Cardiac muscle cell (in vitro differentiated cells and primary cell): ENCODE measurements around the gene RALGPS1. TPM values are rescaled to one million over a fixed set of nuclear protein-coding genes. Genes with fewer than 3 reads are reported as not detected.

ENCODE experiments used
- DNase-seq, 2 donors: peaks; one replicate each; pipeline versions ENCODE4 v3.0.0 to v3.0.0-alpha.2; 2010 to 2017; ENCODE audit warnings: low read depth in 1 of 2, low spot score in 1 of 2
- H3K27ac ChIP-seq: fragments of 200-600 bp; sonication (generic); 2 replicates; pipeline ENCODE4 v1.5.1; 2016
- H3K27me3 ChIP-seq: fragments of 200-600 bp; sonication (generic); 2 replicates; pipeline ENCODE4 v1.6.0; 2016; ENCODE audit warnings: control low read depth
- H3K36me3 ChIP-seq: fragments of 200-600 bp; sonication (generic); 2 replicates; pipeline ENCODE4 v1.5.1; 2016; ENCODE audit warnings: control low read depth
- H3K4me1 ChIP-seq: fragments of 200-600 bp; sonication (generic); 2 replicates; pipeline ENCODE4 v1.8.1; 2017; ENCODE audit warnings: low read depth, mild to moderate bottlenecking, mixed run types
- H3K4me3 ChIP-seq: fragments of 200-600 bp; sonication (generic); 2 replicates; pipeline ENCODE4 v1.5.1; 2016; ENCODE audit warnings: mild to moderate bottlenecking
- H3K9me3 ChIP-seq: fragments of 200-600 bp; sonication (generic); 2 replicates; pipeline ENCODE4 v1.5.1; 2017; ENCODE audit warnings: low read depth, mild to moderate bottlenecking, control low read depth
- CTCF ChIP-seq: IDR thresholded peaks from 2 replicates; pipeline ENCODE4 v1.5.1; 2012; ENCODE audit warnings: low read depth, mild to moderate bottlenecking, low read length
- polyA plus RNA-seq: library from polyadenylated mRNA; unstranded; fragments of >200 nt; fragmentation: Nextera tagmentation; extraction: Ambion mirVana; gene quantifications from 2 replicates; pipeline ENCODE4 v1.2.1, GENCODE V29; 2016
- total RNA-seq: library from RNA; depleted of rRNA; stranded (reverse); fragments of >200 nt; gene quantifications from 2 replicates; pipeline ENCODE4 v1.2.3, GENCODE V29; 2016

The RALGPS1 gene
- total and polyA plus RNA-seq, 2 experiments from 2014 or later = 14.1 to 16.1 TPM

DNA sequence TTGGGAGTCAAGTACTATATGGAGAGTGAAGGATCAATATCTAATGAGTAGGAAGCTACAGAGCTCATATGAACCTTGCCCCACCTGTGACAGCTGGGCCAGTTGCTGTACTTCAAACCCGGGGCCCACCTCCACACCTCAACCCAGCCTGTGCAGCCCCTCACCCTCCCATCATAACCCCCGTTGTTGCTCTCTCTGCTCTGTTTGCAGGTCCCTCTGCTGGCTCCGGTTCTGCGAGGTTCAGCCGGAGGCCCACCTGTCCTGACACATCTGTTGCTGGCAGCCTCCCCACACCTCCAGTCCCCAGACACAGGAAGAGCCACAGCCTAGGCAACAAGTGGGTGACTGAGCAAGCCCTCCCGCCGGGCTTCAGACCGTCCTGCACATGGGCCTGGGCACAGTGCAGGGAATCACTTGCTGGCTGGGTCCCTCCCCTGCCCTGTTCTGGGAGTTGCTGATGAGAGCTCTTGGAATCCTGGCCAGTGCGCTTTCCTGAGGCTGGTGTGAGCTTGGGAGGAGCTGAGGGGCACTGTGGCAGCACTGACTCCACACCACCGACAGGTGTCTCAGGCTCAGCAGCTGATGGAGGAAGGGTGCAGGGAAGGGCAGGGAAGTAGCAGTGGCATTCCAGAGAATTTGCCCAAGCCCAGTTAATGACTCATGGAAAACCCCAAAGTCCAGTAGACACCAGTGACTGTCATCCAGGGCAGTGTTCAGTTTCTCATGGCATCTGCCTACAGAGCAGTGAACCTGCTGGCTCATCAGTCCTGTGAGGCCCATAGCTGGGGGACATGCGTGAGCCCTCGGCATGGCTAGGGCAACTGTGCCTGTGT lies 280.5 kb downstream of the RALGPS1 start:
- no peak for DNase-seq
- H3K27me3 ChIP-seq = no peaks in the 10 kb centered on the region
- H3K36me3 ChIP-seq = no peaks in the 10 kb centered on the region
- TF ChIP-seq CTCF = no peak
- H3K4me3 ChIP-seq = no peak overlapping the region
- H3K4me1 ChIP-seq = no peaks in the 10 kb centered on the region
- H3K27ac ChIP-seq = no peak overlapping the region
- H3K9me3 ChIP-seq = no peaks in the 10 kb centered on the region

DNA sequence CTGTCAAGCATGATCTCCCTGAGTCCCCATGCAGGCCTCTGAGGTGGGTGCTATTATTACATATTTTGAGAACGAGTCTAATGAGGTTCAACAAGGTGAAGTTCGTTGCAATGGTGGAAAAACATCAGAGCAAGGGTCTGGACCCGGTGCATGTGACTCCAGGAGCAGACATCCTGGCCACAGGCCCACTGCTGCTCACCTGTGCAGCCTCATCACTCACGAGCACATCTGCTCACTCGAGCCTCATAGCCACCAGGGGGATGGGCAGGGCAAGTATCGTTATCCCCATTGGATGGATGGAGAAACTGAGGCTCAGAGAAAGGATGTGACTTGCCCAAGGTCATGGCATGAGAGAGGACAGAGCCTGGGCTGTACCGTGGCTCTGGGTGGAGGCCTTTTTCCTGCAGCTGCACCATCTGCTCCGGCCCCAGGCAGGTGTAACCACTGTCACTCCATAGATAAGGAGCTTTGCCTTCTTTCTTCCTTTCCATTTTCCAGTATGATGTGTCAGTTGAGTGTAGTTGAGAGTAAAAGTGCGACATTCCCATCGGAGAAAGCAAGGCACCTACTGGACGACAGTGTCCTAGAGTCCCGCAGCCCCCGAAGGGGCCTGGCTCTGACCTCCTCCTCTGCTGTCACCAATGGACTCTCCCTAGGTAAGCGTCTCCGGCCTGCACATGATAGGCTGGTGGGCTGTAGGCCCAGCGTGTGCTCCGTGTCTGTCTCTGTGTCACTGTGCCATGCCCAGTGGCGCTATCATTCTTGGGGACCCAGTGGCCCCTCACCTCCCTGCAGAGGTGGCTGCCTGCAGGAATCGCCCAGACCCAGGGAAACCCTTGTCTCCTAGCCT lies 281.6 kb downstream of the RALGPS1 start:
- H3K36me3 ChIP-seq = no peaks in the 10 kb centered on the region
- no peaks in the 10 kb centered on the region for H3K27me3 ChIP-seq
- H3K27ac ChIP-seq = no peak overlapping the region
- no peaks in the 10 kb centered on the region for H3K4me1 ChIP-seq
- TF ChIP-seq CTCF = no peak
- no peak for DNase-seq
- H3K9me3 ChIP-seq = no peaks in the 10 kb centered on the region
- H3K4me3 ChIP-seq = no peak overlapping the region

DNA sequence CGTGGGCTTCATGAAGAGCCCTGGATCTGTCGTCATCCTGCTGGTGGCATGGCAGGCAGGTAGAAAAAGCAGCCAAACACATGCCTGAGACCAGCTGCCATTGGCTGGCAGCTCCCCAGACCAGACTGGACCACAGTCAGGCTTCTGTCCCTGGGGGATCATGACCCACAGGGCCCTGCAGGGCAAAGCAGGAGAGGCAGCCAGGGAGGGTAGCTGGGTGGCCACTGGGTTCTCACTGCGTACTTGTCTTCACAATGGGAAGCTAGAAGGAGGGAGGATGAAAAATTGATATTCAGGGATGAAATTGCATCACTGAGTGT lies 282.2 kb downstream of the RALGPS1 start:
- TF ChIP-seq CTCF = no peak
- Histone ChIP-seq H3K4me3 (no peak overlapping the region), H3K9me3 (no peaks in the 10 kb centered on the region), H3K36me3 (no peaks in the 10 kb centered on the region), H3K27me3 (no peaks in the 10 kb centered on the region), H3K27ac (no peak overlapping the region), H3K4me1 (no peaks in the 10 kb centered on the region)
- no peak for DNase-seq

DNA sequence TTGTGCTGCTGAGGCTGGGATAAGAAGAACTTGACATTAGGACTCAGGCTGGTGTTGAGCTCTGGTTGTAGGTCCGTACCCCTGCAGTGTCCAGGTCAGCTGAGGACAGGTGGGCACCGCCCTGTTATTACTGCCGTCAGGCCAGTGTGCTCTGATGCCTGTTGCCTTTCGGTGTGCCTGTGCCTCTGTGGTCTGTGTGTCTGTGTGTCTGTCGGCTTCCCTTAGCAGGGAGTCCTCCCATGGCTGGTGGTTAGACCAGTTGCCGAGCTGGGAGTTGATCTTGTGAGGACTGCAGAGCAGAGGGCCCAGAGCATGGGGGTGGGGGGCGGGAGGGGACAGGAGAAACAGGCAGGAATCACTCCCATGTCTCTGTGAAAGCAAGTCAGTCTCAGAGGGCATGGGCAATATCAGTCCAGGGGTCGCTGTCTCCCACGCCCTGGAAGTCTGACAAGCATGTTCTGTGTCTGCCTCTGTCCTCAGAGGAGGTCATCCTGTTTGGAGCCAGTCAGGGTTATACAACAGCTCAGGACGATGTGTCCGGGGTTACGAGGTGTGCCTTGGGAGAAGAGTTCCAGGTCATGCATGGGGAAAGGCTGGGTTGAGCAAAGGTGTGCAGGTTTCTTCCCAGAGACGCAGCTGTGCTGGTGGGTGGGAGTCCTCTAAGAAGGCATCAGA lies 282.7 kb downstream of the RALGPS1 start:
- no peaks in the 10 kb centered on the region for H3K36me3 ChIP-seq
- H3K9me3 ChIP-seq = no peaks in the 10 kb centered on the region
- no peak for TF ChIP-seq CTCF
- no peak for DNase-seq
- no peaks in the 10 kb centered on the region for H3K27me3 ChIP-seq
- H3K4me3 ChIP-seq = no peak overlapping the region
- no peaks in the 10 kb centered on the region for H3K4me1 ChIP-seq
- H3K27ac ChIP-seq = no peak overlapping the region

GRCh38 chr9:127197861-127198430 lies 283.4 kb downstream of the RALGPS1 start:
- no peaks in the 10 kb centered on the region for H3K36me3 ChIP-seq
- peak in 1 of 2 donors; percentile 41 for DNase-seq
- peaks cover 2% of the 10 kb centered on the region for H3K4me1 ChIP-seq
- no peak overlapping the region for H3K27ac ChIP-seq
- H3K4me3 ChIP-seq = no peak overlapping the region
- no peak for TF ChIP-seq CTCF
- H3K27me3 ChIP-seq = no peaks in the 10 kb centered on the region
- H3K9me3 ChIP-seq = no peaks in the 10 kb centered on the region
